ENCODE data around the gene PPP1R26. TPM values are rescaled to one million over a fixed set of nuclear protein-coding genes. Genes with fewer than 3 reads are reported as not detected.

Gene PPP1R26
- total RNA-seq, 4 donors from 2014 or later = 5.4 to 10.9 (median 8.3) TPM

DNA sequence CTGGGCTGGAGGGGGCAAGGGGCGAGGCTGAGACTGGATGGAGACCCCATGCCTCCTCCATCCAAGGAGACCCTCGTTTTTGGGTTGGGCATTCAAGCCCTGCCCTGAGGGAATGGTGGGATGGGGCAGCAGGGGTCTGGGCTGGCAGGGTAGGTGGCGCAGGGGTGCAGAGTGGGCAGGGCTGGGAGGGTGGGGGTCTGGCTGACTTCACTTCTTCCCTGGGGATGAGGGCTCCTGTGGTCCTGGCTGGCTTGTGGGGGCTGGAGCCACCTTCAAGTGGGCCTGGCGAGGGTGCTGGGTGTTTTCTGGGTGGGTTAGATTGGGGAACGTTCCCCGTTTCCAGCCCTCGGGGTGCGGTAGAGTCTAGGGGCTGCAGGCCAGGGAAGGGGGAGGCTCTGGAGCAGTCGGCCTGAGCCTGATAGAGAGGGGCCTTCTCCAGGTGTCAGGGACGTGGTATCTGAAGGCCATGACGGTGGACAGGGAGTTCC is 42.1 kb downstream of the PPP1R26 start:
- H3K4me1 ChIP-seq = no peaks in the 10 kb centered on the region
- no peaks in the 10 kb centered on the region for H3K9me3 ChIP-seq
- H3K4me3 ChIP-seq = no peak overlapping the region
- intact Hi-C loops (cut with DNase I) = no loop called here
- 79% methylated on average over 5 of the region's 11 CpGs; no CpG with 5 or more reads in 1 of the 2 donors for WGBS, 2 donors
- no peak overlapping the region for H3K27ac ChIP-seq
- TF ChIP-seq, protein P1, sequence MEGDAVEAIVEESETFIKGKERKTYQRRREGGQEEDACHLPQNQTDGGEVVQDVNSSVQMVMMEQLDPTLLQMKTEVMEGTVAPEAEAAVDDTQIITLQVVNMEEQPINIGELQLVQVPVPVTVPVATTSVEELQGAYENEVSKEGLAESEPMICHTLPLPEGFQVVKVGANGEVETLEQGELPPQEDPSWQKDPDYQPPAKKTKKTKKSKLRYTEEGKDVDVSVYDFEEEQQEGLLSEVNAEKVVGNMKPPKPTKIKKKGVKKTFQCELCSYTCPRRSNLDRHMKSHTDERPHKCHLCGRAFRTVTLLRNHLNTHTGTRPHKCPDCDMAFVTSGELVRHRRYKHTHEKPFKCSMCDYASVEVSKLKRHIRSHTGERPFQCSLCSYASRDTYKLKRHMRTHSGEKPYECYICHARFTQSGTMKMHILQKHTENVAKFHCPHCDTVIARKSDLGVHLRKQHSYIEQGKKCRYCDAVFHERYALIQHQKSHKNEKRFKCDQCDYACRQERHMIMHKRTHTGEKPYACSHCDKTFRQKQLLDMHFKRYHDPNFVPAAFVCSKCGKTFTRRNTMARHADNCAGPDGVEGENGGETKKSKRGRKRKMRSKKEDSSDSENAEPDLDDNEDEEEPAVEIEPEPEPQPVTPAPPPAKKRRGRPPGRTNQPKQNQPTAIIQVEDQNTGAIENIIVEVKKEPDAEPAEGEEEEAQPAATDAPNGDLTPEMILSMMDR (IDR thresholded peaks at IDR 0.05) = no peak
- no peak for TF ChIP-seq POLR2A (IDR thresholded peaks at IDR 0.05)
- peaks cover 0 to 68% (median 0%) of the 10 kb centered on the region in 4 donors for H3K27me3 ChIP-seq
- no peak for DNase-seq
- no peaks in the 10 kb centered on the region for H3K36me3 ChIP-seq

DNA sequence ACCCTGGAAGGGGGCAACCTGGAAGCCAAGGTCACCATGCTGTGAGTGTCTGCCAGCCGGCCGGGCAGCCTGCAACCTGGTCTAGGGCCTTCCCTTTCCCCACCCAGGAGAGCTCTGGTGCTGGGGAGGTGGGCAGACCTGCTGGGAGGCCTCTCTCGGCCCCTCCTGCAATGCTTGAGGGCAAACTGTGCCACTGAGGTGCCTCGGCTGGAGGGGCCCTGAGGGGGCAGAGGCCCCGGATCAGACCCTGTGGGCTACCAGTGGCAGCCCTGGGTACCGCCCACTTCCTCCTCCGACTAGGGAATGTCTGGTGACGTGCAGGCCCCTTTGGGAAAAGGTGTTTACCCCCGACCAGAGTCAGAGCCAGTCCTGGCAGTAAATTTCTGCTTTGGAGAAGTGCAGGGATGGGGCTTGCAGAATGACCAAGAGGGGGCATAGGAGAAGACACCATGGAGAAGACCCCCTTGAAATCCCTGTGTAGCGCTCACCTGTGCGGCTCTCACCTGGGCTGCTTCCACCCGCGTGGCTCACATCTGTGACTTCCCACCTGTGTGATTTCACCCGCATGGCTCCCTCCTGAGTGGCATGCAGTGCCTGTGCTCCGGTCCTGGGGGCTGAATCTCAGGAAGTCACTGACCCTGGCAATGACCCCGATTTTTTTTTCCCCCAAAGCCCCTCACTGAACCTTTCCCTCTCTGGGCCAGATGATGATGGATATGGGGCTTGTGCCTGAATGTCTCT is 42.7 kb downstream of the PPP1R26 start:
- Histone ChIP-seq H3K4me1 (no peaks in the 10 kb centered on the region), H3K9me3 (no peaks in the 10 kb centered on the region), H3K27ac (no peak overlapping the region), H3K4me3 (no peak overlapping the region), H3K27me3 (peaks cover 0 to 75% (median 0%) of the 10 kb centered on the region in 4 donors), H3K36me3 (no peaks in the 10 kb centered on the region)
- intact Hi-C loops (cut with DNase I) = no loop called here
- no peak for DNase-seq
- TF ChIP-seq, protein P1 (IDR thresholded peaks at IDR 0.05) = no peak
- no peak for TF ChIP-seq POLR2A (IDR thresholded peaks at IDR 0.05)
- 59 to 69% methylated on average over 7 to 9 of the region's 16 CpGs for whole genome bisulfite sequencing, 2 donors

DNA sequence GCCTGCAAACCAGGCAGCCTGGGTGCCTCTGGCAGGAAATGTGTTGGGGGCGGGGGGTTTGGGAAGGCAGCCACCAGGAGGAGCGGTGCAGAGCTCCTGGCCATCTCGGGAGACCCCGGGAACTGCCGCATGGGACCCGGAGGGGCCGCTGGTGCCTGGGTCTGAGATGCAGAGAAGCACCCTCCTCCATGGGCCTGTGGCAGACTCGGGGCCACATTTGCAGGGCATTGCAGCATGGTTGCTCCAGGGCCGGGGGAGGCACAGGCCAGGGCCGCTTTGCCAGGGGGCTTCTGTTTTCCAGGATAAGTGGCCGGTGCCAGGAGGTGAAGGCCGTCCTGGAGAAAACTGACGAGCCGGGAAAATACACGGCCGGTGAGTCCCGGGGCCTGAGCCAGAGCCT is 43.3 kb downstream of the PPP1R26 start:
- WGBS, 2 donors = 92% methylated on average over 9 of the region's 17 CpGs; no CpG with 5 or more reads in 1 of the 2 donors
- Histone ChIP-seq H3K4me3 (no peak overlapping the region), H3K27ac (no peak overlapping the region), H3K27me3 (peaks cover 0 to 76% (median 0%) of the 10 kb centered on the region in 4 donors), H3K4me1 (no peaks in the 10 kb centered on the region), H3K9me3 (no peaks in the 10 kb centered on the region), H3K36me3 (no peaks in the 10 kb centered on the region)
- DNase-seq = no peak
- TF ChIP-seq, protein P1 (IDR thresholded peaks at IDR 0.05) = no peak
- no peak for TF ChIP-seq POLR2A (IDR thresholded peaks at IDR 0.05)
- intact Hi-C loops (cut with DNase I) = no loop called here

DNA sequence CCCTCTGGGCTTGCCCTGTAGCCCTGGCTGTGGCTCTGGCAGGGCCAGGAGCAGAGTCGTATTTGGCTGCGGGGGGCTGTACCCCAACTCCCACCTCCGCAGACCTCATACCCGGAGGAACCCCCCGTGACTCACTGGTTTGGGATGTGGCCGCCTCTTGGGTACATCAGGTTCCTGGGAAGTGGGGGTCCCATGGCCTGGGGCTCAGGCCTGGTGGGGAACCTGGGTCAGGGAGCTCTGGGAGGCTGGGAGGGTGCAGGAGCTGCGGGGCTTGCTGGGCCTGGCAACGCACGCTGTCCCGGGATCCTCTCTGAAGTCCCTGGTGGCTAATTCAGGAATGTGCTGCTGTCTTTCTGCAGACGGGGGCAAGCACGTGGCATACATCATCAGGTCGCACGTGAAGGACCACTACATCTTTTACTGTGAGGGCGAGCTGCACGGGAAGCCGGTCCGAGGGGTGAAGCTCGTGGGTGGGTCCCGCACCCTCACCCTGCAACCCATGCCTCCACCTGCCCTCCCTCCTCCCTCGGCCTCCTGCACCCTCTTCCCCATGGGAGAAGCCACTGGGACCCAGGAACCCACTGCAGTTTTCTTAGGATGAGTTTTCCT is 44.0 kb downstream of the PPP1R26 start:
- TF ChIP-seq, protein P1 (IDR thresholded peaks at IDR 0.05) = no peak
- TF ChIP-seq POLR2A (IDR thresholded peaks at IDR 0.05) = no peak
- peaks cover 0 to 73% (median 0%) of the 10 kb centered on the region in 4 donors for H3K27me3 ChIP-seq
- H3K36me3 ChIP-seq = no peaks in the 10 kb centered on the region
- intact Hi-C loops (cut with DNase I) = no loop called here
- no peaks in the 10 kb centered on the region for H3K9me3 ChIP-seq
- DNase-seq = no peak
- WGBS, 2 donors = 55 to 72% methylated on average over 15 to 16 of the region's 21 CpGs
- H3K27ac ChIP-seq = no peak overlapping the region
- no peaks in the 10 kb centered on the region for H3K4me1 ChIP-seq
- no peak overlapping the region for H3K4me3 ChIP-seq

Data from esophagus squamous epithelium (tissue), 5 donors.